ENCODE data around the gene SND1. TPM values are rescaled to one million over a fixed set of nuclear protein-coding genes. Genes with fewer than 3 reads are reported as not detected.

The SND1 gene
- total and polyA plus RNA-seq, 10 of the 15 experiments (the other 5 are each of a cell fraction or from before 2014, with no cell fraction given), result 52.4 to 270 (median 146) TPM

- no peak overlapping the region for H3K27ac ChIP-seq (ENCODE audit: control insufficient read depth, insufficient read depth)
- ATAC-seq, result no peak
- H3K4me1 ChIP-seq (ENCODE audit: control insufficient read depth, insufficient read depth, low read length), result no peaks in the 10 kb centered on the region
- peak; percentile 23 for FAIRE-seq
- 100% methylated on average over 1 of the region's 1 CpG for WGBS (ENCODE audit: insufficient coverage, insufficient replicate concordance, low lambda C conversion rate, missing lambda C conversion rate)
- no peak overlapping the region for H3K4me3 ChIP-seq
- H3K36me3 ChIP-seq (ENCODE audit: control insufficient read depth in 2 of 2, insufficient read depth in 2 of 2, low read length in 1 of 2), result no peaks in the 10 kb centered on the region
- BruUV-seq (replicated peaks), result no TSS peak
- ChIA-PET POLR2A (interaction anchor here (1.4 kb wide), 1 partner anchor 32 kb away, joined by 4 read pairs; no protein-coding TSS in a partner anchor), RAD21 (ENCODE audit: unreplicated experiment) (no interaction called here), SMC1A (ENCODE audit: uncharacterized antibody, unreplicated experiment) (interaction anchor here (1.0 to 1.6 kb wide), 4 partner anchors 11 to 346 kb away, joined by 3 to 4 read pairs (median 4); no protein-coding TSS in a partner anchor), CTCF (interaction anchor here (0.6 to 1.1 kb wide), 2 partner anchors 22 to 161 kb away, joined by 4 read pairs; no protein-coding TSS in a partner anchor)
- no peak overlapping the region for H3K9ac ChIP-seq (ENCODE audit: control insufficient read depth, insufficient read depth, low read length)
- H3K79me2 ChIP-seq (ENCODE audit: control insufficient read depth, insufficient read depth, low read length), result peaks cover 46% of the 10 kb centered on the region
- H3K9me3 ChIP-seq (replicated peaks; ENCODE audit: control insufficient read depth, insufficient read depth, low read length), result no peaks in the 10 kb centered on the region
- no peaks in the 10 kb centered on the region for H3K27me3 ChIP-seq (replicated peaks in 1 of 2; ENCODE audit: control insufficient read depth in 2 of 2, insufficient read depth in 2 of 2, low read length in 1 of 2)
- H2AFZ ChIP-seq (ENCODE audit: control insufficient read depth, low read depth, low read length), result no peak overlapping the region
- in situ Hi-C loops (cut with MboI), result no loop called here
- TF ChIP-seq BCL11A (IDR thresholded peaks at IDR 0.05; ENCODE audit: low read depth, low read length) (no peak), CREB1 (IDR thresholded peaks at IDR 0.05; ENCODE audit: low read depth) (no peak)
- no peak for DNase-seq (ENCODE audit: low read depth, low spot score)
- H3K4me2 ChIP-seq (ENCODE audit: control insufficient read depth, insufficient read depth), result no peak overlapping the region
- no peaks in the 10 kb centered on the region for H4K20me1 ChIP-seq (ENCODE audit: control insufficient read depth, insufficient read depth)
- intact Hi-C loops (cut with micrococcal nuclease; ENCODE audit: unreplicated experiment), result no loop called here
Measured at GRCh38 chr7:127758105-127758504, 106.1 kb downstream of the SND1 start.

GRCh38 chr7:127758845-127759244, 106.9 kb downstream of the SND1 start:
- H3K27me3 ChIP-seq (replicated peaks in 1 of 2; ENCODE audit: control insufficient read depth in 2 of 2, insufficient read depth in 2 of 2, low read length in 1 of 2), result no peaks in the 10 kb centered on the region
- H3K27ac ChIP-seq (ENCODE audit: control insufficient read depth, insufficient read depth), result no peak overlapping the region
- in situ Hi-C loops (cut with MboI) (no loop called here), intact Hi-C loops (cut with micrococcal nuclease; ENCODE audit: unreplicated experiment) (no loop called here)
- FAIRE-seq (no peak), ATAC-seq (no peak), DNase-seq (ENCODE audit: low read depth, low spot score) (no peak)
- H3K4me2 ChIP-seq (ENCODE audit: control insufficient read depth, insufficient read depth), result no peak overlapping the region
- WGBS (ENCODE audit: insufficient coverage, insufficient replicate concordance, low lambda C conversion rate, missing lambda C conversion rate), result 97% methylated on average over 6 of the region's 6 CpGs
- ChIA-PET POLR2A (no interaction called here), SMC1A (ENCODE audit: uncharacterized antibody, unreplicated experiment) (no interaction called here), RAD21 (ENCODE audit: unreplicated experiment) (no interaction called here), CTCF (no interaction called here)
- no peak overlapping the region for H2AFZ ChIP-seq (ENCODE audit: control insufficient read depth, low read depth, low read length)
- no peaks in the 10 kb centered on the region for H4K20me1 ChIP-seq (ENCODE audit: control insufficient read depth, insufficient read depth)
- TF ChIP-seq STAT1 (conservative IDR thresholded peaks at IDR 0.05) (no peak), JUNB (IDR thresholded peaks at IDR 0.05) (no peak), EP300 (IDR thresholded peaks at IDR 0.05; ENCODE audit: borderline replicate concordance in 1 of 2, control insufficient read depth in 1 of 2, low read depth in 2 of 2, low read length in 2 of 2) (no peak), RFX5 (IDR thresholded peaks at IDR 0.05; ENCODE audit: low read depth, low read length) (no peak), KAT2A (conservative IDR thresholded peaks at IDR 0.05; ENCODE audit: control insufficient read depth, low read depth, low read length) (no peak), POLR2AphosphoS5 (IDR thresholded peaks at IDR 0.05; ENCODE audit: low read length) (no peak), RB1 (IDR thresholded peaks at IDR 0.05; ENCODE audit: borderline replicate concordance) (no peak)
- TF ChIP-seq, protein P1, sequence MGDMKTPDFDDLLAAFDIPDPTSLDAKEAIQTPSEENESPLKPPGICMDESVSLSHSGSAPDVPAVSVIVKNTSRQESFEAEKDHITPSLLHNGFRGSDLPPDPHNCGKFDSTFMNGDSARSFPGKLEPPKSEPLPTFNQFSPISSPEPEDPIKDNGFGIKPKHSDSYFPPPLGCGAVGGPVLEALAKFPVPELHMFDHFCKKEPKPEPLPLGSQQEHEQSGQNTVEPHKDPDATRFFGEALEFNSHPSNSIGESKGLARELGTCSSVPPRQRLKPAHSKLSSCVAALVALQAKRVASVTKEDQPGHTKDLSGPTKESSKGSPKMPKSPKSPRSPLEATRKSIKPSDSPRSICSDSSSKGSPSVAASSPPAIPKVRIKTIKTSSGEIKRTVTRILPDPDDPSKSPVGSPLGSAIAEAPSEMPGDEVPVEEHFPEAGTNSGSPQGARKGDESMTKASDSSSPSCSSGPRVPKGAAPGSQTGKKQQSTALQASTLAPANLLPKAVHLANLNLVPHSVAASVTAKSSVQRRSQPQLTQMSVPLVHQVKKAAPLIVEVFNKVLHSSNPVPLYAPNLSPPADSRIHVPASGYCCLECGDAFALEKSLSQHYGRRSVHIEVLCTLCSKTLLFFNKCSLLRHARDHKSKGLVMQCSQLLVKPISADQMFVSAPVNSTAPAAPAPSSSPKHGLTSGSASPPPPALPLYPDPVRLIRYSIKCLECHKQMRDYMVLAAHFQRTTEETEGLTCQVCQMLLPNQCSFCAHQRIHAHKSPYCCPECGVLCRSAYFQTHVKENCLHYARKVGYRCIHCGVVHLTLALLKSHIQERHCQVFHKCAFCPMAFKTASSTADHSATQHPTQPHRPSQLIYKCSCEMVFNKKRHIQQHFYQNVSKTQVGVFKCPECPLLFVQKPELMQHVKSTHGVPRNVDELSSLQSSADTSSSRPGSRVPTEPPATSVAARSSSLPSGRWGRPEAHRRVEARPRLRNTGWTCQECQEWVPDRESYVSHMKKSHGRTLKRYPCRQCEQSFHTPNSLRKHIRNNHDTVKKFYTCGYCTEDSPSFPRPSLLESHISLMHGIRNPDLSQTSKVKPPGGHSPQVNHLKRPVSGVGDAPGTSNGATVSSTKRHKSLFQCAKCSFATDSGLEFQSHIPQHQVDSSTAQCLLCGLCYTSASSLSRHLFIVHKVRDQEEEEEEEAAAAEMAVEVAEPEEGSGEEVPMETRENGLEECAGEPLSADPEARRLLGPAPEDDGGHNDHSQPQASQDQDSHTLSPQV (IDR thresholded peaks at IDR 0.05), result no peak
- H3K4me3 ChIP-seq, result no peak overlapping the region
- BruUV-seq (replicated peaks), result no TSS peak
- no peaks in the 10 kb centered on the region for H3K4me1 ChIP-seq (ENCODE audit: control insufficient read depth, insufficient read depth, low read length)
- H3K36me3 ChIP-seq (ENCODE audit: control insufficient read depth in 2 of 2, insufficient read depth in 2 of 2, low read length in 1 of 2), result no peaks in the 10 kb centered on the region; a peak in 1 of 4 replicates
- H3K9me3 ChIP-seq (replicated peaks; ENCODE audit: control insufficient read depth, insufficient read depth, low read length), result no peaks in the 10 kb centered on the region
- H3K79me2 ChIP-seq (ENCODE audit: control insufficient read depth, insufficient read depth, low read length), result peaks cover 39% of the 10 kb centered on the region
- no peak overlapping the region for H3K9ac ChIP-seq (ENCODE audit: control insufficient read depth, insufficient read depth, low read length)

All from GM12878 (cell line).